HG03159 (cell line): Measurements from ENCODE around the gene ANKRD28.

Experiments used
- ATAC-seq: cut with Tn5 transposase; IDR thresholded peaks from one replicate; pipeline ENCODE4 v1.9.1; 2021; ENCODE audit warnings: mild to moderate bottlenecking, moderate library complexity; ENCODE audit not compliant: unreplicated experiment

The ANKRD28 gene

DNA sequence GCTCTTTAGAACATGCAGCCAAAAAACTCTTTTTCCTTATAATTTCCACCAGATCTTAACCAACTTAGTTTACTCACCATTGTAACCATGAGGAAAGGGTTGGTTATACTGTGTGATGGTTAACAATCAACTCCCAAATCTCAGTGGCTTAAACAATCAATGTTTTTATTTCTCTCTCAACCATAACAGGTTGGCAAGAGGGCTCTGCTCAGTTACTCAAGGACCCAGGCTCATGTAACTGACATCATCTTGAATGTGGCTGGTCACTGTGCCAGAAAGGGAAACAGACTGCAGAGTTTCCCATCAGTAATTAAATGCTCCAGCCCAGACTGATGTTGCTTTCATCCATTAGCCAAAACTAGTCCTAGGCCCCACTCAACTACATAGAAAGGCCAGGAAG is 69.0 kb downstream of the ANKRD28 start:
- ATAC-seq: no peak

DNA sequence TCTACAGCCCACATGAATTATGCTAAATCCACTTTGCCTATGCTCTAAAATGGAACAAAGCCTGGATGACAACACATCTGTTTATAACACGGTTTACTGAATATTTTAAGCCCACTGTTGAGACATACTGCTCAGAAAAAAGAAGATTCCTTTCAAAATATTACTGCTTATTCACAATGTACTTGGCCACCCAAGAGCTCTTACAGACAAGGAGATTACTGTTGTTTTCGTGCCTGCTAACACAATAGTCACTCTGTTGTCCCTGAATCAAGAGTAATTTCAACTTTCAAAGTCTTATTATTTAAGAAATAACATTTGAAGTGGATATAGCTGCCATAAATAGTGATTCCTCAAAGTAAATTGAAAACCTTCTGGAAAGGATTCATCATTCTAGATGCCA is 70.9 kb downstream of the ANKRD28 start:
- ATAC-seq: no peak

DNA sequence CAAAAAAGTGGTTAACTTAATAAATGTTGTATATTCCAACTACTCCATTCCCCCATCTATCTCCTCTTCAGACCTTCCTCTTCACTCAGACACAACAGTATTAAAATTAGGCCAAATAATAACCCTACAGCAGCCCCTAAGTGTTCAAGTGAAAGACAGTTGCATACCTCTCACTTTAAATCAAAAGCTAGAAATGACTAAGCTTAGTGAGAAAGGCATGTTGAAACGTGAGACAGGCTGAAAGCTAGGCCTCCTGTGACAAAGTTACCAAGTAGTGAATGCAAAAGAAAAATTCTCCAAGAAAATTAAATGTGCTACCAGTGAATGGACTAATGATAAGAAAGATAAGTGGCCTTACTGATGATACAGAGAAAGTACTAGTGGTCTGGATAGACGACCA is 71.7 kb downstream of the ANKRD28 start:
- no peak for ATAC-seq

DNA sequence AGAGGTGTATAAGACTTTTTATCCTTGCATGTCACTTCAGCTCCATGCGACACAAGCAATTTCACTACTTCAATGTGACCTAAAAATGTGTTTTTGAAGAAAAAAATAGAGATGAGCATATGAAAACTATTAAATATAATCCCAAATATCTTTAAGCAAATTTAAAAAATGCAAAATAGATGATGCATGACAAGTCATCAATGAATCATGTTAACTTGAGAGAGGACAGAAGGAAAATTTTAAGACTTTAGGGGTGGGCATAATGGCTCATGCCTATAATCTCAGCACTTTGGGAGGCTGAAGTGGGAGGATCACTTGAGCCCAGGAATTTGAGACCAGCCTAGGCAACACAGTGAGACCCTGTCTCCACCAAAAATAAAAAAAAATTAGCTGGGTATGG is 73.3 kb downstream of the ANKRD28 start:
- ATAC-seq: no peak

DNA sequence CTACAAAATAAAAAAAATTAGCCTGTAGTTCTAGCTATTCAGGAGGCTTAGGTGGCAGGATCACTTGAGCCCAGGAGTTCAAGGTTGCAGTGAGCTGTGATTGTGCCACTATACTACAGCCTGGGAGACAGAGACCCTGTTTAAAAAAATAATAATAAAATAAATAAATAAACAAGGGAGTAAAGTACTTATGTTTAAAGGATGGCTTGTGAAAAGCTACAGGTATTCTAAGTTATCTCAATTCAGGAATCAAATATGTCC is 74.2 kb downstream of the ANKRD28 start:
- no peak for ATAC-seq

DNA sequence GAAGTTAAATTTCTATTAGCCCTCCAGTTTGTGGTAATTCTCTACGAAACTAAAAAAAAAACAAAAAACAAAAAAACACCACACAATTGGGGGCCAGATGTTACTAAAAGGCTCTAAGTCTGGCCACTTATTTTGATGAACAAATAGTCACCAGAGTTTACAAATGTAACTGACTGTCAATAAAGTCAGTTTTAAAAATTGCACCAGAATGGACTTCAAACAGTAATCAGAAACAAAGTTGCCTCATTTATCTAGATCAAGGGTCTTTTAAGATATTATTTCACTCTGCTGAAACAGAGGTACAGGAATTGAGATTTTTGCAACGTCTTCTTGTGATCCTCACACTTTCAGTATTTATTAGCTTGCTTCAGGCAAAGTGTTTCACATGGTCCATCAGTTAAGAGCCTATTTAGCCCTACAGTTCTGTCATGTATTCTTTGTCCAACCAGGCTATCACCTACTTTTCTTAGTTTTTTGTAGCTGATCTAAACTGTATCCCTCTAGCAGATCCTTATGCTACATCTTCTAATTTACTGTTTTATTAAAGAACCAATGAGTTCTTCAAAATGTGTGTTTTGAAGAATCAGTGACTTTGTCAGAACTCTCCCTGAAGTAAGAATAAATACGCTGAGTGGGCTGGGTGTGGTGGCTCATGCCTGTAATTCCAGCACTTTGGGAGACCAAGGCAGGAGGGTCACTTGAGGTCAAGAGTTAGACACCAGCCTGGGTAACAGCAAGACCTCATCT is 74.7 kb downstream of the ANKRD28 start:
- no peak for ATAC-seq

DNA sequence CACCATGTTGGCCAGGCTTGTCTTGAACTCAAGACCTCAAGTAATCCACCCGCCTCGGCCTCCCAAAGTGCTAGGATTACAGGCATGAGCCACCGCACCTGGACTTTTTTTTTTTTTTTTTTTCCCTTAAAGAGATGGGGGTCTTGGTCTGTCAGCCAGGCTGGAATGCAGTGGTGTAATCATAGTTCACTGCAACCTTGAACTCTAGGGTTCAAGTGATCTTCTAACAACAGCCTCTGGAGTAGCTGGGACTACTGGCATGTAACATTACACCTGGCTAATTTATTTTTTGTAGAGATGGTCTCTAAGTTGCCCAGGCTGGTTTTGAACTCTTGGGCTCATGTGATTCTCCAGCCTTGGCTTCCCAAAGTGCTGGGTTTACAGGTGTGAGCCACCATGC is 81.6 kb downstream of the ANKRD28 start:
- ATAC-seq: no peak

DNA sequence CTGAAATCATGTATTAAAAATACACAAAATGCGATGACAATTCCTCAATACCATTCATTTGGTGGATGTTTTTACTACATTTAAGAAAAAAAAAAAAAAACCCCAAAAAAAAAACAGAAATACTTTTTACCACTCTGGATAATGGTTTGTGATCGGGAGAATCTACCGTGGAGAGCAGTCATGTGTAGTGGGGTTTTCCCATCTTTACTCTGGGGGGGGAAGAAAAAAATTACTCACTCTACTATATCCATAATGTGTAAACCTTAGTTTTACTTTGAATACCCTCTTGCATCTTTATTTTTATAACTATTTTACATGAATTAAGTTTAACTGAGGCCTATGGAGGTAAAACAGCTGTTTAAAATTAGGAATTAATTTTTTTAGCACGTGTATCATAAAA is 83.3 kb downstream of the ANKRD28 start:
- no peak for ATAC-seq

DNA sequence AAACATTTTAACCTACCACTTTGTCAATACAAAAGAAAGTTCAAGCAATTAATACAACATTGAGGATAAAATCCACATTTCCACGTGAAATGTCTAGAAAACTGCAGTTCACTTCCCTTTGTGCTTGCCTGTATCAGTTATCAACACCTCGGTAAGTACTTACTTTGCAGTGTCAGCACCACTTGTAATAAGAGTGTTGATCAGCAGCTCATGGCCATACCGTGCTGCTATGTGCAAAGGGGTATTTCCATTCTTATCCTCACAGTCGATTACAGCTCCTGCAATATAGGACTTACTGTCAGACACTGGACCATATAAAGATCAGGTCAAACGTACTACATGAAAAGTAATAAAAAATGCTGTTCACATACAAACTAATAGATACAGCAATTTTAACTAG is 84.4 kb downstream of the ANKRD28 start:
- no peak for ATAC-seq

DNA sequence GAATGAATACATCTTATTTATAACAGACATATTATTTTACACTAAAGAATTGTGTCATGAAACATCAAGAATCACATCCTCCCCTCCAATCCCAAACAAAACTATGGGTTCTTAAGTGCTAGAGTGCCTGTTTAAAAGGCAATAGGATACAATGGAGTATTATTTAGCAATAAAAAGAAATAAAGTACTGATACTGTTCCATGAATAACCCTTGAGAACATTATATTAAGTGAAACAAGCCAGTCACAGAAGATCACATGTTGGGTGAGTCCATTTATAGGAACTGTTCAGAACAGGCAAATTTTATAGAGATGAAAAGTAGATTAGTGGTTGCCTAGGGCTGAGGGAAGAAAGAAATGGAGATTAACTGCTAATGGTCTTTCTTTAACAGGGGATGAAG is 86.5 kb downstream of the ANKRD28 start:
- ATAC-seq: no peak

DNA sequence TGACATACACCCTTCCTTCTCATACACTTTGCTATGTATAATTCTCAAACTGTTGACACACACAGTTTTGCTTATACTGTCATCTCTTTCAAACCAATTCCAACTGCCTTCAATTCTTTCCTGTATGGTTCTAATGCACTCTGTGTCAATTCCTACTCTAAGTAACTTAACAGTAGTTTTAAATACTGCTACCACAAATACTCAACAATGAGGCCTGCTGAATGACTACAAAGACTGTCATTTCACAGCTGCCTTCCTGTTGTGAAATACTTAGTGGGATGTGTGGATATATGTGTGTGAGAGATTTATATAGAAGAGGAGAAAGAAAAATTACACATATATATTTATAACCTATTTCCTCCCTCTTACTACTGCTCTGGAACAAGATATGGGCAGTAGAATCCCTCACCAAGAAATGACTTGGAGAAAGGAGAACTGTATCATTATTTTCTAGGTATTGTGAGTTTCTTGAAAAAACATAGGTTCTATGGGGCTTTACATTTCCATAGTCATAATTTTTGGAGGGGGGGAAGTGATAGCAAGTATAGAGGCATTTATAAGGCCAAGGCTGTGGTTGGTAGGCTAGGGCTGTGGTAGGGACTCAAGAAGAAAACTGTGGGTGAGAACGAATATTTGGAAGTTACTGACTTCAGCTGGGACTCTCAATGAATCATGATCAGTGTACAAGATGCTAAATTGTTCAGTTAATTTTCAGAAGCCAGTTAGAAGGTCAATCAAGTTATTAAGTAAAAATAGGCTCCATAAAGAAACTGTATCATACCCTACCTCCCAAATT is 88.7 kb downstream of the ANKRD28 start:
- no peak for ATAC-seq

DNA sequence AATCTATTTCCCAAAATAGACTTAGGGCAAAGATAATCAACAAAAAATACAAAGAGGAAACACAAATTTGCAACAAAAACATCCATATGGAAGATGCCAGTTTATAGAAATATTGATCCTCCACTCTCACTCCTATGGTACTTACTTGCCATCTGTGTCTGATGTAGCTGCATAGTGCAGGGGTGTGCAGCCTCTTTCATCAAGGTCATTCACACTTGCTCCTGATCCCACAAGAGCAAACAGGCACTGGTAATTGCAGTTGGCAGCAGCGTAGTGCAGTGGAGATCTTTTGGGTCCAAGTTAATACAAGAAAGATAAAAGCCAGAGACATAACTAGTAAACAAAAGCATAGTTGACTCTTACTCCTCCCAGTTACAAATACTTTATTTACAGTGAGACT is 90.0 kb downstream of the ANKRD28 start:
- ATAC-seq: no peak

DNA sequence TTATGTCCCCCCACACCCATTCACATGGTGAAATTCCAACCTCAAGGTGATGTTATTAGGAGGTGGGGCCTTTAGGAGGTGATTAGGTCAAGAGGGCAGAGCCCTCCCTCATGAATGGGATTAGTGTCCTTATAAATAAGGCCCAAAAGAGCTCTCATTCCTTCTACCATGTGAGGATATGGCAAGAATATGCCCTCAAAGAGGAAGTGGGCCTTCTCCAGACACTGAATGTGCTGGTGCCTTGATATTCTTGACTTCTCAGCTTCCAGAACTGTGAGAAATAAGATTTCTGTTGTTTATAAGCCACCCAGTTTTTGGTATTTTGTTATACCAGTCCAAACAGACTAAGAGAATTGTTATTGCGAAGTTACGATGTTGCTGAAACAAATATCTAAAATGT is 94.4 kb downstream of the ANKRD28 start:
- ATAC-seq: no peak

DNA sequence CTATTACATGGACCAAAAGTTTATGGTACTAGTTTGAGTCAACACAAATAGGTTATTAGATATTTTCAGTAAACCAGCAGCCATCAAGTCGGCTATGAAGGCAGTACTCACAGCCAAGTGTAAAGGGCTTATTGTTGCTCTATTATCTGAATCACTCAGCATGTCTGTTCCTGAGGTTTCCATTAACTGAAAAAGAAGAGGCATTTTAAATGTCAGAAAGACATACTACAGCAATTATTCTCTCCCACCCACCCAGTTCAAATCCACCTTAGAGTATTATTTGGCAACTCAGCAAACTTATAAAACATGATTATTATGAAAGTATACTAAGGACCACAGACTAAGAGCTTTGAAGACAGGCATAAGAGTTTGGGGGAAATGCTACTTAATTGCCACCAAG is 103.2 kb downstream of the ANKRD28 start:
- no peak for ATAC-seq

DNA sequence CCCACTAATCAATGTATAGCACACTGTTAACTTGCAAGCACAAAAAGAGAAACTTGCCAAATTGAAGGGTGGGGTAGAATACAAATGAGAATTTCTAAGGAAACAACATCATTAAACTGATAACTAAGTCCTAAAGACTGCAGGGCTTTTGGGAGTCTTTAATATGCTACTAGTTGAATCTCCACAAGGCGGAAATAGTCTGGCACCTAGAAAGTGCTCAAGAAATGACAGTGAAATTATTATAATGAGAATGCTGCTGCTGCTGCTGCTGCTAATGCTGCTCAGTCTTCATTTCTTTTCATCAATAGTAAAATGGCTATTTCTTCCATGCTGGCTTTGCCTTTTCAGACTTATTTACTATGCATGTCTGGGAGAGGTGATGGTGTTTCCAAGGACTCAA is 104.4 kb downstream of the ANKRD28 start:
- no peak for ATAC-seq

DNA sequence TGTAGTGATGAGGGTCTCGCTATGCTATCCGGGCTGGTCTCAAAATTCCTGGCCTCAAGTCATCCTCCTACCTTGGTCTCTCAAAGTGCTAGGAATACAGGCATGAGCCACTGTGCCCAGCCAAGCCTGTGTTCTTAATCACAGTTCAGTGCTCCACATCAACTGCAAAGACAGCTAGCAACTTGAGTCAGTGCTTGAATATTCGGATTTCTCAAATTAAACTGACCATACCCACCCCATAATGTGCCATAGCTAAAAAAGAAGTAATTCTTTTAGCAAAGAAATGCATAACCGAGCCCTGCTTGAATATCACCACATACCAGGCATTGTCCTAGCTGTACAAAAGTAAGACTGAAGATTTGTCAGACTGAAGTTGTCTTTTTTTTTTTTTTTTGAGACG is 107.0 kb downstream of the ANKRD28 start:
- no peak for ATAC-seq

DNA sequence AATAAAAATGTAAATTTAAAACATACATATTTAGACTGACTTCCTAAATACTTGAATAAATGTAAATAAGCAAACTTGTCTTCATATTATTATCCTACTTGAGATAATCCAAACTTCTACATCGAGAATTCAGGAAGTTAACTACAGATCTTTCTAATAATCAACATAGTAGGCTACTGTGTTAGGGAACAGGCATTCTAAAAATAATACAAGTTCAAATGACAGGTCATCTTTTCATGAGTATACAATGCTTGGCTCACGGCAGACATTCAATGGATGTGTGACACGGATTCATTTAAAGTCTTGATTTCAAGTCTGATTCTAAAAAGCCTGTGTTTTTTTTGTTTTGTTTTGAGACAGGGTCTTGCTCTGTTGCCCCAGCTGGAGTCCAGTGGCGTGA is 107.5 kb downstream of the ANKRD28 start:
- no peak for ATAC-seq

DNA sequence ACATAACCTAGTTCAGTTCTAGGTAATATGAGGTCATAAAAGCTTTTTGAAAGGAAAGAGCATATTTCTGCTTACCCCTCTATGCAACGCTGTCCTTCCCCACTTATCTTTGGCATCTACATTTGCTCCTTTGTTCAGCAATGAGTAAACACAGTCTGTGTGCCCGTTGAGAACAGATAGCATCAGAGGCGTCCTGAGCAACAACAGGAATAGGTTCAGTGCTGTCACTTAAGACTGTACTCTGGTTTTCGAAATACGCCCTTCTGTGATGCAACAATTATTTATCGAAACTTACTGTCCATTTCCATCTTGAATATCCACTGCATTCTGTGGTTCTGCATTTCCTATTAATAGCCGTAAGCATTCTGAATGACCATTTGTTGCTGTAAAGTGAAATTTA is 111.9 kb downstream of the ANKRD28 start:
- no peak for ATAC-seq

DNA sequence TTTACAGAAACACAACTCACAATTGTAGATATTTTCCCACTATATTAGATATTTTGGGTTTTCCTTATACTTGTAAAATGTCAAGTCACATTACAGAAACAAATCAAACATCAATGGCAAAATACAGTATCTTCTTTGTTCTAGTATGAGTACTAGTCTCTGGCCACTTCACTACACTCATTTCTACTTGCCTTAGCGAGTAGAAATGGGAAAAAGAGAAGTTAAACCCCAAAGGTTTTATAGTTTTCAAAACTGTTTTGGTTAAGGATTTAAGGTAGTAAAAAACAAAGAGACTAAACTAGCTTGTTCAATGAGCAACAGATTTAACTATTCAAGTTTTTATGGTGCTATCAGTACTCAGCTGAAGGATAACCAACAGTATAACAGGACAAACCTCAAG is 114.5 kb downstream of the ANKRD28 start:
- no peak for ATAC-seq

DNA sequence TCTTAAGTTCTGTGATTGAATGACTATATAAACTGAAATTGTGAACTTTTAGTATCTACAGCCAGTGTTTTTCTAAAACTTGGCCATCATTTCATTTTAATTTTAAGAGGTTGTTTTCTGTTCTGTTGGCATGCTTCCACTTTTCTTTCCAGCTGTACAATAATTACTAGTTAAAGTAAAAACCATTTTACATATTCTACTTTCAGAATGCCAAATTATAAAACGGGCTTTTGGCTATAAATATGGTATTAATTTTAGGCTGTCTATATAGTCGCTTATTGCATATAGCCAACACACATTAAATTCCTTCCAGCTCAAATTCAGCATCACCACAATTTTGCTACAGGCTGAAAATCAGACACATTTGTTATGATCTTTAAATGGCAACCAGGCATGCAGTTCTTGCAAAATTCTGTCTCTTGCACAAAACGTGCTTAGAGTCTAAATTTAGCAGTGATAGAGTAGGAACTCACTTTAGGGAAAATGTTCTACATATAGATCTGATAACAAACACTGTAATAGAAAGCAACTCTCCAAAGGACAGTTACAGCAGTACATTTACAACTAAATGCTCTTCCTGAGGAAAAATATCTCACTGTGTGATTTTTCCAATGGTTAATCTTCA is 115.1 kb downstream of the ANKRD28 start:
- no peak for ATAC-seq

DNA sequence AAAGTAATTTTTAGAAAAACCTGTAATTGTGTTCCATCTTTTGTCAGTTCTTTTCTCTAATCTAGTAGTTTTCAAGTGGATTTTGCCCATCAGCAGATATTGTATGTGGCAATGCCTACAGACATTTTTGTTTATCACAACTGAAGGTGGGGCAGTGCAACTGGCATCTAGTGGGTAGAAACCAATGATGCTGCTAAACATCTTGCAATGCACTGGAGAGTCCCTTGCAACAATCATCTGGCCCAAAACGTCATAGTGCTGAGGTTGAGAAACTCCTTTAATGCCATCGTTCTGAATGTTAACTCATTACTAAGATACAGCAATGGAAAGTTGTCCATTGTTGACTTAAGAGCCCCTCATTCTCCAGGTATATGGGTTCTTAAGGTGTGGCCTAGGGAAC is 116.1 kb downstream of the ANKRD28 start:
- ATAC-seq: no peak

DNA sequence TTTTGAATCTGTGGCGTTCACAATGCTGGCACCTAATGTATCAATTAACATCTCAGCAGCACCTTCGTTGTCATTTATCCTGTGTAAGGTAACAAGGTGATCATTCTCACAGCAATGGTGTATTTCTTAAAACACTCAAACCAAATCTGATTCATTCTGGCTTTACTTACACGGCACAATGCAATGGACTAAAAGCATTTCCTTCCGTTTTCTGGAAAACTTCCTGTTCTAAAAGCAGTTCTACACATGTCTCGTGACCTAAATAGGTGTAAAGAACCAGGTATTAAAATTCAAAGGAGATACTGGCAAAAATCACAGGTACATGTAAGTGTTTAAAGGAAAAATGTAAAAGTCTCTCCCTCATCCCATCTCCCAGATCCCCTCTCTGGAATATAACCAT is 118.5 kb downstream of the ANKRD28 start:
- no peak for ATAC-seq
